GM19463 (cell line): ENCODE results near the gene TRAF3IP3.
A peak's percentile ranks its signal among the peaks of the same experiment; 100 is the strongest.

Experiments
- ATAC-seq: cut with Tn5 transposase; IDR thresholded peaks from one replicate; pipeline ENCODE4 v1.9.1; 2021; ENCODE audit warnings: mild to moderate bottlenecking, moderate library complexity; ENCODE audit not compliant: unreplicated experiment

Gene TRAF3IP3

GRCh38 chr1:209755926-209756614 is at the start of gene TRAF3IP3:
TSS of gene TRAF3IP3 (plus strand) at chr1:209756053. CDS start at chr1:209760040, 3,987 bp downstream.
- ATAC-seq = peak; percentile 67

- no peak for ATAC-seq
These were observed 49.2 kb upstream of the TRAF3IP3 start for GRCh38 chr1:209706622-209707021.

DNA sequence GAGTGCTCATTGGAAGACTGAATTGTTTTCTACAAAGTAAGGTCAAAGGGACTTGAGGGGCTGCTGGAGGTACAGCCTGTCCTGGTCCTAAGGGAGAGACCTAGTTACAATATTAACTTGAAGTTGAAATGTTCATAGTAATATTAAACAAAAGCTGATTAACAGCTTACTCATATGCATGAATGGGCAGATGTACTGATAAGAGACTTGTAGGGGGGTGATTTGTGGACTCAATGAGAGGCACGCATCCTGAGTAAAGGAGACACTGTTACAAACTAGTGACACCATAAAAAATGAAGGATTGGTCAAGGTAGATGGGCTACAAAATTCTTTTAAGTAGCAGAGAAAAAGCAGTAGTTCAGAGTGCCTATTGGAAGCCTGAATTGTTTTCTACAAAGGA is 48.5 kb upstream of the TRAF3IP3 start:
- ATAC-seq = no peak

DNA sequence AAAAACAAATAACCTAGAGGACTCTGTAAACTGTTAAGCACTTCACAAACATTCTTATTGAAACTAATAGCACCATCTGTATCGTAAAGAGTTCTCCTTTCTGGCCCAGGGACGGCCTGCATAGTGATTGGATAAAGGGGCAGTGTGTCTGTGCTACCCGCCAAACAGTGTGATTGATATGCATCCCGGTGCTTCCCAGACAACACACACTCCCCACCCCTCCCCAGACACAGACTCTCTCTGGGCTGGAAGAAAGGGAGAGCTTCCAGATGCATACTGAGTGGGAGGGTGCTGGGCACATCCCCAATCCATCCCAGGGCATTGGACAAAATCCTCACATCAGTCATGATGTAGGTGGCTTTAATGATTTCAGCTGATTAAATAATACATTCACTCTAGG is 47.6 kb upstream of the TRAF3IP3 start:
- ATAC-seq = no peak

- peak; percentile 77 for ATAC-seq
These were observed 45.8 kb upstream of the TRAF3IP3 start for GRCh38 chr1:209710093-209710492.

DNA sequence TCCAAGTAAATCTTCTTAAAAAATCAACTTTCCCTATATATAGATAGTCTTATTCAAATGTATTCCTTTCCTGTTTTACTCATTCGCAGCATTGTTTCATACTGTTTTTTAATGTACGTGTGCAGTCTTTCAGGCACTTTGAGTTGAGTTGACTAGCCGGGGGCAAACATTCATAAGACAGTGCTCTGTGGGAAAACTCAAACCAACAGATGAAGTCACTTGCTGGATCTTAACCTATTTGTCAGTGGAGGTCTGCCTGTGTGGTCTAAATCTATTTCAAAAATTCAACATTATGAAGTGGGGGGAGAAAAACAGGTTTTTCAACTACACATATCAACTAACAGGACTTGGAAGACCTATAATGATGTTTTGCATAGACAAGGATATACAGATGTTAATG is 45.0 kb upstream of the TRAF3IP3 start:
- ATAC-seq = no peak

GRCh38 chr1:209714338-209714737 is 41.5 kb upstream of the TRAF3IP3 start:
- ATAC-seq = no peak

- ATAC-seq = no peak
These were observed 40.5 kb upstream of the TRAF3IP3 start for GRCh38 chr1:209715314-209715713.

- ATAC-seq = no peak
These were observed 38.0 kb upstream of the TRAF3IP3 start for GRCh38 chr1:209717818-209718217.

DNA sequence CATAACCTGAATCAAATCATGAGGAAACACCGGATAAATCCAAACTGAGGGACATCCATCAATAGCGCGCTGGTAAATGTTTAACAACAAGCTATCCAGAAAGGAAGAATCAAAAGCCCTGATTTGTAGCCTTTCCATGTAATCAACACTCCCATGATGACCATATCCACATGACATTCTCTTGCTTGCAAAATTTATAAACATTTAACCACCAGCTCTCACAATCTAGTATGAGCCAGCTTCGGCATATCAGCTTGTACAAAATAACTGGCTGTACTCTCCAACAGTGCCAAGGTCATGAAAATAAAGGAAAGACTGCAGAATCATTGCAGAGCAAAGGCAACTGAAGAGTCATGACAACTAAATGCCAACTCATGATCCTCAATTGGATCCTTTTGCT is 35.5 kb upstream of the TRAF3IP3 start:
- ATAC-seq = no peak

GRCh38 chr1:209720826-209721225 is 35.0 kb upstream of the TRAF3IP3 start:
- ATAC-seq = no peak

GRCh38 chr1:209721323-209721722 is 34.5 kb upstream of the TRAF3IP3 start:
- no peak for ATAC-seq

- no peak for ATAC-seq
These were observed 32.6 kb upstream of the TRAF3IP3 start for GRCh38 chr1:209723265-209723664.

- ATAC-seq = peak; percentile 74
These were observed 31.8 kb upstream of the TRAF3IP3 start for GRCh38 chr1:209723756-209724693.

DNA sequence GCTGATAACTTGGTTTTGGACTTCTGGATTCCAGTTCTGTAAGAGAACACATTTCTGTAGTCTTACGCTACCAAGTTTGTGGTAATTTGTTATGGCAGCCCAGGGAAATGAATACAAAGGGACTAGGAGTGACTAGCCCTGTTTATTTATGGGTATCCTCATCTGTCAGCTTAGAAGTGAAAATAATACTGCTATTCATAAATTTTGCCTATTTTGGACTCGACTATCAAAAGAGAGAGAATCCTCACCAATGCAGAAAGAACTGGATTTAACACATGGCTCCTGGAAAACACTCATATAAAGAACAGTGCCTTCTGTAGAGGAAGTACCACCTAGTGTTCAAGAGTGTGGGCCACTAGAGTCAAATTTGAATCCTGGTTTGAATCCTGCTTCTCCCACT is 28.6 kb upstream of the TRAF3IP3 start:
- ATAC-seq = no peak

GRCh38 chr1:209727785-209728184 is 28.1 kb upstream of the TRAF3IP3 start:
- ATAC-seq = no peak

DNA sequence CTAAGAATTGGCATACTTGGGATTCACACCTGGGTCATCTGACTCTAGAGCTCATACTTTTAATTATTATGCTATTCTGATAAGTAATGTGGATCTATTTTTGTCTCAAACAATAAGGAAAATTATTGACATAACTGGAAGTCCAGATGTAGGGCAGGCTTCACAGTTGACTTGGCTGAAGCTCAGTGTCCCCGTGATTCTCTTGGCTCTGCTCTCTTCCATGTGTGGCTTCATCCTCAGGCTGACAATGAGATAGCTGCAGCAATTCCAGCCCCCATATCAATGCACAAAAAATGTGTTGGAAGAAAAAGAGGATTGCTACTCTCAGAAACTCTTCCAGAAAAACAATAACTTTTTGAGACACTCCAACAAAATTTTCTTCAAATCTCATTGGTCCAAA is 27.4 kb upstream of the TRAF3IP3 start:
- ATAC-seq = no peak

DNA sequence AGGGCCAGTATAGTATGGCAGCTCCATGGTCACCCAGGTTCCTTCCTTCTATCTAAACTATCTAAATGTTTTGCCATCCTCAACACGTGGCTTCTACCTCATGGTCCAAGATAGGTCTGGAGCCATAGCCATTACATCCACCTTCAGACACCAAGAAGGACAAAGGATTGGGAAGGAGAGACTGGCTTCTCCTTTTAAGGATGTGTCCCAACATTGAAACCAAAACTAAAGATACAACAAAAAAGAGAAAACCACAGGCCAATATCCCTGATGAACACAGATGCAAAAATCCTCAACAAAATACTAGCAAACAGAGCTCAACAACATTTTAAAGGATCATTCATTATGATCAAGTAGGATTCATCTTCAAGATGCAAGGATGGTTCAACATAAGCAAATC is 26.4 kb upstream of the TRAF3IP3 start:
- ATAC-seq = no peak

DNA sequence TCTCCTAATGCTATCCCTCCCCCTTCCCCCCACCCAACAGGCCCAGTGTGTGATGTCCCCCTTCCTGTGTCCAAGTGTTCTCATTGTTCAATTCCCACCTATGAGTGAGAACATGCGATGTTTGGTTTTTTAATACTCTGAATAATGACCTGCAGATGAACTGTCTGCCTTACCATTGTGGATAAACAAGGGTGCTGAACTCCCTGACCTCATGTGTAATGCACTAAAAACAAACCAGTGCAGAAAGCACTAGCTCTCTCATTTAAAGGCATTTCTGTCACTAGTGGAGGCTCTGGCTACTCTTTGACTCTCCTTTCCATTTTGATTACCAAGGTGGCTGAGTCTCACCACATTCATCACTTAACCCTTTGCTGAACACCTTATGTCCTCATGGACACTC is 23.1 kb upstream of the TRAF3IP3 start:
- no peak for ATAC-seq

- ATAC-seq = no peak
These were observed 22.3 kb upstream of the TRAF3IP3 start for GRCh38 chr1:209733409-209734192.

- ATAC-seq = no peak
These were observed 19.2 kb upstream of the TRAF3IP3 start for GRCh38 chr1:209736490-209737117.
